Peyer's patch (tissue), 4 donors: ENCODE data around the gene FAM32A. TPM values are rescaled to one million over a fixed set of nuclear protein-coding genes. Genes with fewer than 3 reads are reported as not detected.

Experiments
- DNase-seq, 3 donors: peaks; one replicate each; pipeline ENCODE4 v3.0.0-alpha.2; 2017 to 2019
- H3K27ac ChIP-seq, 4 donors: fragments of 200-600 bp; sonication (generic); one replicate each; pipeline ENCODE4 v1.5.1; 2016 to 2019
- H3K27me3 ChIP-seq, 2 donors: fragments of 200-600 bp; sonication (generic); one replicate each; pipeline ENCODE4 v1.5.1; 2019
- H3K36me3 ChIP-seq, 3 donors: fragments of 200-600 bp; sonication (generic); one replicate each; pipeline ENCODE4 v1.5.1; 2016 to 2019
- H3K4me1 ChIP-seq, 4 donors: fragments of 200-600 bp; sonication (generic); one replicate each; pipeline ENCODE4 v1.5.1; 2016 to 2019
- H3K4me3 ChIP-seq, 4 donors: fragments of 200-600 bp; sonication (generic); 1 replicate in 3 of 4; 2 replicates in 1 of 4; pipeline ENCODE4 v1.5.1; 2016 to 2019; ENCODE audit warnings: mild to moderate bottlenecking in 1 of 4
- H3K9me3 ChIP-seq, 4 donors: fragments of 200-600 bp; sonication (generic); one replicate each; pipeline ENCODE4 v1.5.1; 2016 to 2019; ENCODE audit warnings: mild to moderate bottlenecking in 1 of 4
- POLR2A ChIP-seq, 2 donors: fragments of 450-650 bp; IDR thresholded peaks; one replicate each; pipeline ENCODE4 v1.5.1; 2017; ENCODE audit warnings: antibody characterized with exemption in 2 of 2, mild to moderate bottlenecking in 2 of 2, moderate library complexity in 2 of 2
- total RNA-seq, 4 donors: library from RNA; depleted of rRNA; stranded (reverse); fragments of >200 nt; gene quantifications; one replicate each; pipeline ENCODE4 v1.1.0, GENCODE V29; 2016
- TF ChIP-seq, protein P1 (sequence below), 6 experiments: fragments of 450-650 bp in 4 of 6; fragments of 200-600 bp in 2 of 6; sonication (generic) in 1 of 6; IDR thresholded peaks; one replicate each; pipeline ENCODE4 v1.5.1; 2017 to 2019; ENCODE audit warnings: antibody characterized with exemption in 6 of 6, mild to moderate bottlenecking in 3 of 6, moderate library complexity in 1 of 6

Gene FAM32A
- total RNA-seq, 4 donors from 2014 or later: 88.0 to 116 (median 102) TPM

DNA sequence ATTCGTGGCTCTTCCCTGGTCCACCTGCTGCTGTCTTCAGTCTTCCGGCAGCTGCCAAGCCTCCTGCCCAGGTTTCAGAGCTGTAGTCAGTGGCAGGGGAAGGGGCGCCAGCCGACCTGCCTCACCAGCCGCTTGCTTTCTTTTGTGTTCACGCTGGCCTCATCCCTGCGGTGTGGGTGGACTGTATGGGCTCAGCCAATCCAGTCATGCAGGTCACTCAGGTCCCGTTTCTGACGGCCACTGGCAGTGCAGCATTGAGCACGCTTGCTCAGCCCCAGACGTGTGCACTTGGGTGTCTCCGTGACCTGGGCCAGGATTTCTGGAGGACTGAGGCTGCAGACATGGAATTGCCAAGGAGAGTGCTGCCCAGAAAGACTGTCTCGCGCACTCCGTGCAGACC, 38.5 kb downstream of the FAM32A start:
- Histone ChIP-seq H3K27ac (no peak overlapping the region), H3K9me3 (peaks cover 0 to 20% (median 19%) of the 10 kb centered on the region in 4 donors), H3K27me3 (no peaks in the 10 kb centered on the region), H3K36me3 (peaks cover 0 to 97% (median 7%) of the 10 kb centered on the region in 3 donors), H3K4me1 (no peaks in the 10 kb centered on the region), H3K4me3 (no peak overlapping the region)
- TF ChIP-seq, protein P1, sequence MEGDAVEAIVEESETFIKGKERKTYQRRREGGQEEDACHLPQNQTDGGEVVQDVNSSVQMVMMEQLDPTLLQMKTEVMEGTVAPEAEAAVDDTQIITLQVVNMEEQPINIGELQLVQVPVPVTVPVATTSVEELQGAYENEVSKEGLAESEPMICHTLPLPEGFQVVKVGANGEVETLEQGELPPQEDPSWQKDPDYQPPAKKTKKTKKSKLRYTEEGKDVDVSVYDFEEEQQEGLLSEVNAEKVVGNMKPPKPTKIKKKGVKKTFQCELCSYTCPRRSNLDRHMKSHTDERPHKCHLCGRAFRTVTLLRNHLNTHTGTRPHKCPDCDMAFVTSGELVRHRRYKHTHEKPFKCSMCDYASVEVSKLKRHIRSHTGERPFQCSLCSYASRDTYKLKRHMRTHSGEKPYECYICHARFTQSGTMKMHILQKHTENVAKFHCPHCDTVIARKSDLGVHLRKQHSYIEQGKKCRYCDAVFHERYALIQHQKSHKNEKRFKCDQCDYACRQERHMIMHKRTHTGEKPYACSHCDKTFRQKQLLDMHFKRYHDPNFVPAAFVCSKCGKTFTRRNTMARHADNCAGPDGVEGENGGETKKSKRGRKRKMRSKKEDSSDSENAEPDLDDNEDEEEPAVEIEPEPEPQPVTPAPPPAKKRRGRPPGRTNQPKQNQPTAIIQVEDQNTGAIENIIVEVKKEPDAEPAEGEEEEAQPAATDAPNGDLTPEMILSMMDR (IDR thresholded peaks at IDR 0.05): no peak
- no peak for TF ChIP-seq POLR2A (IDR thresholded peaks at IDR 0.05)
- DNase-seq: peak in 1 of 3 donors; percentile 37

DNA sequence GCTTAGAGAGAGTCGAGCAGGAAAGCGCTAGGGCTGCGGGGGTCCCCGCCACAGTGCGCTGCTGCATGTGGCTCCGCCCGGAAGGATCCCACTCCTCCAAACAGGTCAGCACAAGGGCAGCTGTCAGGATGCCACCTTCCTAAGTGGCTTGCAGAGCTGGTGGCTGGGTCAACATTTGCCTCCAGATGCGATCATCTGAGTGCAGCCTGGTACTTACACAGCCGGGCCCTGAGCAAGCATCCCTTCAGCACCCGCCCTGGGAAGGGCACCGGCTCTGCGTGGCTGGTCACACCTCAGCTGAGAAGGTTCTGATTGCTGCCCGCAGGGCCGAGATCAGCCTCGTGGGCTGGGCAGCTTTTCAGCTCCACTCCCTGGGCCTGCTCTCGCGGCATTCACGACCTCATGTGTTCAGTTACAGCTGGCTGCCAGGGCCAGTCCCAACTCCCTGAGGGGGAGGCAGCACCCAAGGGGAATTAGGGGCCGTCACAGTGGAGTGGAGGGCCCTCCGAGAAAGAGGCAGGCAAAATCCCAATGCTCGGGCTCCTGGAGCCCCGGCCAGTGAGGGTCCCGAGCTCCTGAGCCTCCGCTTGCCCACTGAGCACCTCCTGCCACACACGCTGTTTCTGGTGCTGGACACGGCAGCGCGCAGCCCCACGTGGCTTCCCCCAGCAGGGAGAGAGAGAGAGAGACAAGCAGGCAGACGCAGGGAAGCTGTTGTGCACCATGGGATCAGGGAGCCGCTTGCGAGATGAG, 39.3 kb downstream of the FAM32A start:
- Histone ChIP-seq H3K9me3 (peaks cover 0 to 20% (median 19%) of the 10 kb centered on the region in 4 donors), H3K27me3 (no peaks in the 10 kb centered on the region), H3K4me1 (no peaks in the 10 kb centered on the region), H3K36me3 (peaks cover 0 to 99% (median 7%) of the 10 kb centered on the region in 3 donors), H3K4me3 (no peak overlapping the region), H3K27ac (no peak overlapping the region)
- peak in 1 of 3 donors; percentile 39 for DNase-seq
- no peak for TF ChIP-seq POLR2A (IDR thresholded peaks at IDR 0.05)
- TF ChIP-seq, protein P1 (IDR thresholded peaks at IDR 0.05): no peak

DNA sequence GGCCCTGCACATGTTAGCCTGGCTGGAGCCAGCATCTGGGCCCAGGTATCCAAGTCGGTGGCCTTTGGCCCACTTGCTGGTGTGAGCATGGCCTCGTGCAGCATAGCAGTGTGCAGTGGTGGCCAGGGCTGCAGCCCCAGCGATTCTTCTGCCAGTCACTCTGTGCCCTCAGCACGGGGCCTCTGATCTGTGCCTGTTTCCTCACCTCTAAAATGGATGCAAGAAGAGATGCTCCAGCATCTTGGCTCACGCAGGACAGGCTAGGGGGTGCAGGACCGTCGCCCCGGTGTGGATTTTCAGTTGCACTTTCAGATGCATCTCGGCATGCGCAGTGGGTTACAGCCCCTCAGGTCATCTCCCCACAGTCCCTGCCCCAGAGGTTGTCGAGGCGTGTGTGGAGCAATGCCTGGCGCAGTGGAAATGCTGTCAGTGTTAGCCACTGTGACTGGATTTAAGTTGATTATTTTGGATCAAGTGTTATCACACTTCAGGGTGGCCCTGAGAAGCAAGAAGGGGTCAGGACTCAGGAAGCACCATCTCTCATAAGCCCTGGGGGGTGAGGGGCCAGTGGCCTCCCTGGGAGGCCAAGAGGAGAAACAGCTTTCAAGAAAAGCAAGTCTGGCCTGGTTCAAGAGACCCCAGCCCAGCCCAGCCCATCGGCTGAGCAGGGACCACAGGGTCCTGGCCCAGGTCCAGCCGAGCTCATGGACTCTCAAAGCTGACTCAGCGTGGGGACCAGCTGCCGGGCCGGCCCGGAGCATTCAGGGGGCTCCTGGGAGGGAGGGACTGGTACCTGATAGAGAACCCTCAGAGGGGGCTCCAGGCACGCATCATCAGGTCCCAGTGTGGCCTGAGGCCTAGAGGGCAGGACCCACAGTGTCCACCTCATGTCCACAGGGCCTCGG, 40.3 kb downstream of the FAM32A start:
- H3K4me3 ChIP-seq: no peak overlapping the region
- H3K36me3 ChIP-seq: peaks cover 0 to 97% (median 2%) of the 10 kb centered on the region in 3 donors
- no peaks in the 10 kb centered on the region for H3K4me1 ChIP-seq
- H3K27ac ChIP-seq: no peak overlapping the region
- H3K9me3 ChIP-seq: peaks cover 0 to 14% (median 11%) of the 10 kb centered on the region in 4 donors
- TF ChIP-seq POLR2A (IDR thresholded peaks at IDR 0.05): no peak
- TF ChIP-seq, protein P1 (IDR thresholded peaks at IDR 0.05): no peak
- DNase-seq: peak in 1 of 3 donors; percentile 39
- H3K27me3 ChIP-seq: no peaks in the 10 kb centered on the region

DNA sequence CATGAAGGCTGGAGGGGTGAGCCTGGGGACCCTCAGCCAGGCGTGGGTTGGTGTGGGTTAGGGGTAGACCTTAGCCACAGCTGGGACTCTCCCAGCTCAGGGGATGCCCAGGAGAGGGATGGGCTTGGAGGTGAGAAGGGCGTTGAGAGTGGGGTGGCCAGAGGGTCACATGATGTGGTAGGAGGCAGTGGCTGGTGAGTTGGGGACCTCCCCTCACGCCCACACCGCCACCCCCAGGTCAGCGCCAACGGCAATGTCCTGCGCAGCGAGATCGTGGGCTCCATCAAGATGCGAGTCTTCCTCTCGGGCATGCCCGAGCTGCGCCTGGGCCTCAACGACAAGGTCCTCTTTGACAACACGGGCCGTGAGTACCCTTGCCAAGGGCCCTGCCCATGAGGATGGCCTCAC, 41.0 kb downstream of the FAM32A start:
- no peak for DNase-seq

More for the DNA sequence above, 41.0 kb downstream of the FAM32A start:
- H3K36me3 ChIP-seq: peaks cover 0 to 96% (median 0%) of the 10 kb centered on the region in 3 donors
- no peak overlapping the region for H3K27ac ChIP-seq
- H3K9me3 ChIP-seq: peaks cover 0 to 8% (median 6%) of the 10 kb centered on the region in 4 donors
- no peak overlapping the region for H3K4me3 ChIP-seq
- no peaks in the 10 kb centered on the region for H3K4me1 ChIP-seq
- no peaks in the 10 kb centered on the region for H3K27me3 ChIP-seq
- TF ChIP-seq POLR2A (IDR thresholded peaks at IDR 0.05): no peak
- TF ChIP-seq, protein P1 (IDR thresholded peaks at IDR 0.05): no peak
